IMR-90 (cell line): ENCODE measurements around the gene TARBP2. TPM values are rescaled to one million over a fixed set of nuclear protein-coding genes. Genes with fewer than 3 reads are reported as not detected.

ENCODE experiments used
- ATAC-seq: fragments of 200-7000 bp; cut with Tn5 transposase; 2 replicates; pipeline ENCODE4 v1.9.1; 2020; ENCODE audit warnings: low read depth, mild to moderate bottlenecking, moderate library complexity
- BruUV-seq: library from RNA; stranded (reverse); fragments of 400-500 nt; replicated peaks from 2 replicates; lab custom pipeline; 2021; lab: Mats Ljungman, UMichigan
- CTCF ChIA-PET: fragments of 300-600 bp; formaldehyde crosslinking; extraction: SDS; loops from one replicate; lab custom pipeline; 2021; ENCODE audit warnings: antibody characterized with exemption; lab: Yijun Ruan, JAX
- POLR2A ChIA-PET: fragments of 300-600 bp; sonication (Branson Sonifier 250); formaldehyde crosslinking; loops from one replicate; lab custom pipeline; 2022; ENCODE audit warnings: antibody characterized with exemption; ENCODE audit not compliant: unreplicated experiment; lab: Charles Lee
- DNase-seq: peaks from one replicate; pipeline ENCODE4 v3.0.0; 2013
- H2AFZ ChIP-seq: replicated peaks from 2 replicates; pipeline ENCODE3; 2013; ENCODE audit warnings: low read length, mild to moderate bottlenecking; ENCODE audit not compliant: poor library complexity
- H2AK5ac ChIP-seq: 2 replicates; pipeline ENCODE4 v1.6.1; 2013; ENCODE audit warnings: low read depth, low read length, inconsistent platforms
- H2AK9ac ChIP-seq: replicated peaks from 2 replicates; pipeline ENCODE3; 2013; ENCODE audit warnings: mild to moderate bottlenecking, low read depth, low read length, moderate library complexity; ENCODE audit not compliant: poor library complexity
- H2BK120ac ChIP-seq: 2 replicates; pipeline ENCODE4 v1.6.1; 2013; ENCODE audit warnings: low read depth, low read length, inconsistent platforms
- H2BK15ac ChIP-seq: 3 replicates; pipeline ENCODE4 v1.6.1; 2013; ENCODE audit warnings: low read depth, low read length, inconsistent platforms
- H2BK20ac ChIP-seq: 2 replicates; pipeline ENCODE4 v1.6.1; 2013; ENCODE audit warnings: low read depth, mild to moderate bottlenecking, inconsistent platforms, low read length, moderate library complexity
- H2BK5ac ChIP-seq: 2 replicates; pipeline ENCODE4 v1.6.1; 2013; ENCODE audit warnings: mild to moderate bottlenecking, low read depth, low read length, inconsistent platforms; ENCODE audit not compliant: poor library complexity, severe bottlenecking
- H3K14ac ChIP-seq: replicated peaks from 2 replicates; pipeline ENCODE4 v1.6.1; 2013; ENCODE audit warnings: low read depth, low read length, inconsistent platforms
- H3K18ac ChIP-seq: 2 replicates; pipeline ENCODE4 v1.6.1; 2013; ENCODE audit warnings: low read depth, low read length, control low read depth
- H3K23ac ChIP-seq: 2 replicates; pipeline ENCODE4 v1.6.1; 2013; ENCODE audit warnings: low read depth, low read length, inconsistent platforms
- H3K27ac ChIP-seq: 2 replicates; pipeline ENCODE4 v1.5.1; 2013; ENCODE audit warnings: mild to moderate bottlenecking, control low read depth, low read length; ENCODE audit not compliant: insufficient read depth
- H3K27me3 ChIP-seq: 2 replicates; pipeline ENCODE4 v1.6.1; 2013; ENCODE audit warnings: low read length; ENCODE audit not compliant: control insufficient read depth, insufficient read depth
- H3K36me3 ChIP-seq: 2 replicates; pipeline ENCODE4 v1.6.1; 2013; ENCODE audit warnings: low read length, mixed read lengths; ENCODE audit not compliant: control insufficient read depth, insufficient read depth
- H3K4ac ChIP-seq: 2 replicates; pipeline ENCODE4 v1.6.1; 2013; ENCODE audit warnings: low read depth, low read length, inconsistent platforms
- H3K4me1 ChIP-seq: 2 replicates; pipeline ENCODE4 v1.6.1; 2013; ENCODE audit warnings: low read length, mixed read lengths; ENCODE audit not compliant: control insufficient read depth, insufficient read depth
- H3K4me2 ChIP-seq: 2 replicates; pipeline ENCODE4 v1.6.1; 2013; ENCODE audit warnings: low read depth, mild to moderate bottlenecking, control low read depth, low read length, moderate library complexity
- H3K4me3 ChIP-seq: 2 replicates; pipeline ENCODE4 v1.5.1; 2013; ENCODE audit warnings: low read depth, mild to moderate bottlenecking, control low read depth, low read length, moderate library complexity; ENCODE audit not compliant: insufficient read depth
- H3K56ac ChIP-seq: 2 replicates; pipeline ENCODE4 v1.6.1; 2013; ENCODE audit warnings: low read length, inconsistent platforms; ENCODE audit not compliant: insufficient read depth; ENCODE audit errors: extremely low read depth
- H3K79me1 ChIP-seq, 2 experiments: 2 replicates each; pipeline ENCODE4 v1.6.1; 2013; ENCODE audit warnings: low read length in 2 of 2, inconsistent platforms in 1 of 2, low read depth in 1 of 2
- H3K9ac ChIP-seq: 2 replicates; pipeline ENCODE4 v1.6.1; 2013; ENCODE audit warnings: low read depth, low read length, control low read depth
- H3K9me1 ChIP-seq: 2 replicates; pipeline ENCODE4 v1.6.1; 2013; ENCODE audit warnings: low read length, inconsistent platforms; ENCODE audit not compliant: insufficient read depth
- H3K9me3 ChIP-seq: 2 replicates; pipeline ENCODE4 v1.6.1; 2013; ENCODE audit warnings: low read length; ENCODE audit not compliant: control insufficient read depth, insufficient read depth
- H4K20me1 ChIP-seq: 2 replicates; pipeline ENCODE4 v1.6.1; 2013; ENCODE audit warnings: low read length, inconsistent platforms; ENCODE audit not compliant: insufficient read depth
- H4K5ac ChIP-seq: 2 replicates; pipeline ENCODE4 v1.6.1; 2013; ENCODE audit warnings: mild to moderate bottlenecking, low read depth, low read length, control low read depth
- H4K8ac ChIP-seq, 2 experiments: 2 replicates each; pipeline ENCODE4 v1.6.1; 2013; ENCODE audit warnings: low read depth in 2 of 2, low read length in 2 of 2, control low read depth in 1 of 2, inconsistent platforms in 1 of 2
- H4K91ac ChIP-seq: 2 replicates; pipeline ENCODE4 v1.6.1; 2013; ENCODE audit warnings: low read depth, low read length, inconsistent platforms; ENCODE audit not compliant: insufficient read depth
- CEBPB ChIP-seq: IDR thresholded peaks from 2 replicates; pipeline ENCODE4 v1.6.1; 2012; ENCODE audit warnings: low read depth, low read length, improper control_type of control experiment
- MXI1 ChIP-seq: IDR thresholded peaks from 2 replicates; pipeline ENCODE4 v1.6.1; 2012; ENCODE audit warnings: low read depth, mild to moderate bottlenecking, low read length, moderate library complexity, borderline replicate concordance
- POLR2A ChIP-seq: IDR thresholded peaks from 2 replicates; pipeline ENCODE4 v1.6.1; 2012; ENCODE audit warnings: mild to moderate bottlenecking, low read depth, low read length
- RAD21 ChIP-seq: IDR thresholded peaks from 2 replicates; pipeline ENCODE4 v1.6.1; 2012; ENCODE audit warnings: low read length, improper control_type of control experiment
- RCOR1 ChIP-seq: IDR thresholded peaks from 2 replicates; pipeline ENCODE4 v1.6.1; 2012; ENCODE audit warnings: mild to moderate bottlenecking, low read length, improper control_type of control experiment; ENCODE audit not compliant: insufficient replicate concordance
- WGBS, 2 experiments: methylation state at CpG; one replicate each; pipeline versions ENCODE4 v1.1.5 to v1.1.7; 2013; ENCODE audit warnings: missing lambda C conversion rate in 2 of 2; ENCODE audit not compliant: insufficient read length in 1 of 2; ENCODE audit errors: extremely low coverage in 2 of 2; 5-methylcytosine and 5-hydroxymethylcytosine counted together
- dilution Hi-C: fragments of 300-500 bp; cut with HindIII; formaldehyde crosslinking; loops from one replicate; pipeline ENCODE4 v1.14.3; 2018; ENCODE audit warnings: low sequenced_read_pairs; ENCODE audit not compliant: unreplicated experiment
- in situ Hi-C: fragments of 300-500 bp; cut with MboI; formaldehyde crosslinking; loops from 3 replicates; pipeline ENCODE4 v1.14.3; 2019; ENCODE audit warnings: low sequenced_read_pairs, inconsistent platforms, mixed read lengths
- intact Hi-C: fragments of 100-400 bp; cut with micrococcal nuclease; formaldehyde crosslinking; loops from 2 replicates; pipeline ENCODE4 v1.10.0; 2022
- polyA plus RNA-seq, 3 experiments: library from polyadenylated mRNA; depleted of rRNA; stranded (reverse); fragments of >200 nt; gene quantifications; 2 replicates each; pipeline ENCODE4 v1.2.3, GENCODE V29; 2012; ENCODE audit warnings: low replicate concordance in 1 of 3
- total RNA-seq: library from RNA; depleted of rRNA; stranded (reverse); fragments of >200 nt; gene quantifications from 2 replicates; pipeline ENCODE4 v1.2.3, GENCODE V29; 2012

The TARBP2 gene
- total and polyA plus RNA-seq, 2 of the 4 experiments (the other 2 are of a cell fraction) = 27.4 to 46.1 TPM

DNA sequence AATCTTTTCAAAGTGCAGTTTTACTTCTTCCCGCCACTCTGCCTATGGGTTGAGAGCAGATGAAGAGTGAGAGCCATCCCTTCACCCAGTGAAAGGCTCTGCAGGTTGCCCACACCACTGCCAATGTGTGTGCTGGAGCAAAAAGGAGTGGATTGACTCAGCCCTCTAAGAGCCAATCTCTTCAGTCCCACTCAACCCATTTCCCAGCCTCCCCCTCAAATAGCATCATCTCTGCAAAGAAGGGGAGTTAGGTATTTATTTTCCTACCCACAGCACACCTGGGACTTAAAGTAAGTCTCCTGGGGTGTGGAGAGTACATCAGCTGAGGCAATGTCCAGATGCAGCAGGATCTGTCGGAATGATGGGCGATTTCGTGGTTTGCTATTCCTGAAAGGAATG, 17.1 kb upstream of the TARBP2 start (continued):
- no peak for TF ChIP-seq CEBPB
- no peak for TF ChIP-seq RCOR1
- TF ChIP-seq RAD21 = no peak

GRCh38 chr12:53484686-53485575, 16.2 kb upstream of the TARBP2 start:
- Histone ChIP-seq H3K4me2 (no peak overlapping the region), H3K79me1 (peaks cover 34 to 86% of the 10 kb centered on the region in 2 experiments), H3K27ac (no peak overlapping the region), H2BK120ac (no peak overlapping the region), H3K4me3 (no peak overlapping the region), H3K18ac (no peak overlapping the region), H3K23ac (no peak overlapping the region), H2AFZ (no peak overlapping the region), H2AK9ac (peak overlapping the region; percentile 13), H3K56ac (no peak overlapping the region), H4K91ac (no peak overlapping the region), H3K4ac (no peak overlapping the region), H3K27me3 (no peaks in the 10 kb centered on the region), H2BK15ac (no peak overlapping the region), H4K8ac (no peak overlapping the region), H3K14ac (no peak overlapping the region), H2BK5ac (no peak overlapping the region), H3K9me1 (peaks cover 23% of the 10 kb centered on the region; the same call in 1 of the 2 replicates), H4K20me1 (peaks cover 79% of the 10 kb centered on the region), H3K9me3 (no peaks in the 10 kb centered on the region), H2BK20ac (no peak overlapping the region), H2AK5ac (no peak overlapping the region), H3K9ac (no peak overlapping the region), H3K36me3 (peaks cover 70% of the 10 kb centered on the region), H3K4me1 (peaks cover 10% of the 10 kb centered on the region), H4K5ac (no peak overlapping the region)
- POLR2A ChIA-PET = no interaction called here
- intact Hi-C loops (no loop called here), dilution Hi-C loops (no loop called here), in situ Hi-C loops (no loop called here)
- TF ChIP-seq POLR2A (peak; percentile 17; the same call in 1 of the 2 replicates), MXI1 (no peak)
- DNase-seq (no peak), ATAC-seq (no peak)
- BruUV-seq = no TSS peak
- CTCF ChIA-PET = no interaction called here
- WGBS, 2 experiments = 84% methylated on average over 4 of the region's 10 CpGs; no CpG with 5 or more reads in 1 of the 2 experiments
